Gastrocnemius medialis (tissue), 4 donors: ENCODE results near the gene MACROD1. TPM values are rescaled to one million over a fixed set of nuclear protein-coding genes. Genes with fewer than 3 reads are reported as not detected.

Experiments
- ATAC-seq, 2 donors: fragments of 150-250 bp; one replicate each; pipeline ENCODE4 v1.9.1; 2016
- DNase-seq, 2 donors: peaks; one replicate each; pipeline ENCODE4 v3.0.0-alpha.2; 2019
- H3K27ac ChIP-seq, 4 donors: fragments of 200-600 bp; sonication (generic); 1 replicate in 1 of 4; 2 replicates in 3 of 4; pipeline ENCODE4 v1.5.1; 2016 to 2018; ENCODE audit warnings: mild to moderate bottlenecking in 2 of 4, moderate library complexity in 1 of 4
- H3K27me3 ChIP-seq, 3 donors: fragments of 200-600 bp; sonication (generic) in 2 of 3; 1 replicate in 1 of 3; 2 replicates in 2 of 3; pipeline versions ENCODE4 v1.5.1 to v1.6.0; 2016 to 2019; ENCODE audit warnings: mild to moderate bottlenecking in 1 of 3, moderate library complexity in 1 of 3
- H3K36me3 ChIP-seq, 2 donors: fragments of 200-600 bp; sonication (generic) in 1 of 2; one replicate each; pipeline ENCODE4 v1.5.1; 2017 to 2018
- H3K4me1 ChIP-seq, 2 donors: fragments of 200-600 bp; sonication (generic) in 1 of 2; one replicate each; pipeline ENCODE4 v1.5.1; 2016 to 2017; ENCODE audit warnings: mild to moderate bottlenecking in 2 of 2
- H3K4me3 ChIP-seq, 4 donors: fragments of 200-600 bp; sonication (generic) in 3 of 4; 1 replicate in 1 of 4; 2 replicates in 3 of 4; pipeline ENCODE4 v1.5.1; 2016 to 2019; ENCODE audit warnings: mild to moderate bottlenecking in 2 of 4
- H3K9me3 ChIP-seq, 3 donors: fragments of 200-600 bp; sonication (generic) in 2 of 3; 1 replicate in 1 of 3; 2 replicates in 2 of 3; pipeline ENCODE4 v1.5.1; 2016 to 2019
- POLR2A ChIP-seq, 2 donors: fragments of 450-650 bp; IDR thresholded peaks; one replicate each; pipeline ENCODE4 v1.6.1; 2017; ENCODE audit warnings: antibody characterized with exemption in 2 of 2, mild to moderate bottlenecking in 2 of 2, moderate library complexity in 2 of 2
- in situ Hi-C, 4 donors: fragments of 200-750 bp; cut with MboI; loops; one replicate each; pipeline versions ENCODE4 v1.15.0 to v1.8.0; 2017; ENCODE audit warnings: low sequenced_read_pairs in 4 of 4
- intact Hi-C: fragments of 100-400 bp; cut with DNase I; formaldehyde crosslinking; loops from one replicate; pipeline ENCODE4 v1.15.1; 2023; ENCODE audit warnings: low total_unique reads
- total RNA-seq, 4 donors: library from RNA; depleted of rRNA; stranded (reverse); fragments of >200 nt; gene quantifications; one replicate each; pipeline versions ENCODE4 v1.1.0 to v1.2.3, GENCODE V29; 2016
- TF ChIP-seq, protein P1 (sequence below), 5 experiments: fragments of 450-650 bp in 3 of 5; fragments of 200-600 bp in 2 of 5; sonication (generic) in 2 of 5; IDR thresholded peaks in 4 of 5; conservative IDR thresholded peaks in 1 of 5; 1 replicate in 4 of 5; 2 replicates in 1 of 5; pipeline ENCODE4 v1.5.1; 2016 to 2019; ENCODE audit warnings: antibody characterized with exemption in 5 of 5, mild to moderate bottlenecking in 3 of 5, moderate library complexity in 3 of 5

The MACROD1 gene
- total RNA-seq, 4 donors from 2014 or later: 162 to 308 (median 205) TPM

- Histone ChIP-seq H3K4me3 (no peak overlapping the region), H3K9me3 (no peaks in the 10 kb centered on the region), H3K36me3 (no peaks in the 10 kb centered on the region), H3K27me3 (no peaks in the 10 kb centered on the region), H3K4me1 (peaks cover 12 to 38% of the 10 kb centered on the region in 2 donors), H3K27ac (no peak overlapping the region)
- DNase-seq (no peak), ATAC-seq (no peak)
- TF ChIP-seq, protein P1, sequence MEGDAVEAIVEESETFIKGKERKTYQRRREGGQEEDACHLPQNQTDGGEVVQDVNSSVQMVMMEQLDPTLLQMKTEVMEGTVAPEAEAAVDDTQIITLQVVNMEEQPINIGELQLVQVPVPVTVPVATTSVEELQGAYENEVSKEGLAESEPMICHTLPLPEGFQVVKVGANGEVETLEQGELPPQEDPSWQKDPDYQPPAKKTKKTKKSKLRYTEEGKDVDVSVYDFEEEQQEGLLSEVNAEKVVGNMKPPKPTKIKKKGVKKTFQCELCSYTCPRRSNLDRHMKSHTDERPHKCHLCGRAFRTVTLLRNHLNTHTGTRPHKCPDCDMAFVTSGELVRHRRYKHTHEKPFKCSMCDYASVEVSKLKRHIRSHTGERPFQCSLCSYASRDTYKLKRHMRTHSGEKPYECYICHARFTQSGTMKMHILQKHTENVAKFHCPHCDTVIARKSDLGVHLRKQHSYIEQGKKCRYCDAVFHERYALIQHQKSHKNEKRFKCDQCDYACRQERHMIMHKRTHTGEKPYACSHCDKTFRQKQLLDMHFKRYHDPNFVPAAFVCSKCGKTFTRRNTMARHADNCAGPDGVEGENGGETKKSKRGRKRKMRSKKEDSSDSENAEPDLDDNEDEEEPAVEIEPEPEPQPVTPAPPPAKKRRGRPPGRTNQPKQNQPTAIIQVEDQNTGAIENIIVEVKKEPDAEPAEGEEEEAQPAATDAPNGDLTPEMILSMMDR (IDR thresholded peaks at IDR 0.05 in 4 of 5, conservative IDR thresholded peaks at IDR 0.05 in 1 of 5): no peak
- no peak for TF ChIP-seq POLR2A (IDR thresholded peaks at IDR 0.05)
- intact Hi-C loops (no loop called here), in situ Hi-C loops (no loop called here)
These were observed 93.5 kb downstream of the MACROD1 start for GRCh38 chr11:64072403-64072802.

- intact Hi-C loops (no loop called here), in situ Hi-C loops (no loop called here)
- TF ChIP-seq, protein P1 (IDR thresholded peaks at IDR 0.05 in 4 of 5, conservative IDR thresholded peaks at IDR 0.05 in 1 of 5): no peak
- DNase-seq: no peak
- Histone ChIP-seq H3K4me3 (no peak overlapping the region), H3K36me3 (no peaks in the 10 kb centered on the region), H3K4me1 (peaks cover 12 to 33% of the 10 kb centered on the region in 2 donors), H3K27me3 (no peaks in the 10 kb centered on the region), H3K27ac (no peak overlapping the region), H3K9me3 (no peaks in the 10 kb centered on the region)
- ATAC-seq: no peak
These were observed 94.1 kb downstream of the MACROD1 start for GRCh38 chr11:64071849-64072248.

- DNase-seq (no peak), ATAC-seq (no peak)
- no peak overlapping the region for H3K4me3 ChIP-seq
- peaks cover 14 to 28% of the 10 kb centered on the region in 2 donors for H3K4me1 ChIP-seq
- intact Hi-C loops (no loop called here), in situ Hi-C loops (no loop called here)
- H3K27ac ChIP-seq: no peak overlapping the region
- no peaks in the 10 kb centered on the region for H3K9me3 ChIP-seq
- H3K36me3 ChIP-seq: no peaks in the 10 kb centered on the region
- no peak for TF ChIP-seq POLR2A (IDR thresholded peaks at IDR 0.05)
- TF ChIP-seq, protein P1 (IDR thresholded peaks at IDR 0.05 in 4 of 5, conservative IDR thresholded peaks at IDR 0.05 in 1 of 5): no peak
- H3K27me3 ChIP-seq: no peaks in the 10 kb centered on the region
These were observed 95.6 kb downstream of the MACROD1 start for GRCh38 chr11:64070314-64070681.

GRCh38 chr11:64069401-64070313, 96.3 kb downstream of the MACROD1 start:
- in situ Hi-C loops (no loop called here), intact Hi-C loops (no loop called here)
- Histone ChIP-seq H3K27me3 (no peaks in the 10 kb centered on the region), H3K4me3 (no peak overlapping the region), H3K27ac (no peak overlapping the region), H3K9me3 (no peaks in the 10 kb centered on the region), H3K36me3 (no peaks in the 10 kb centered on the region), H3K4me1 (peaks cover 21 to 25% of the 10 kb centered on the region in 2 donors)
- TF ChIP-seq, protein P1 (IDR thresholded peaks at IDR 0.05 in 4 of 5, conservative IDR thresholded peaks at IDR 0.05 in 1 of 5): no peak
- no peak for TF ChIP-seq POLR2A (IDR thresholded peaks at IDR 0.05)
- DNase-seq (no peak), ATAC-seq (no peak)
